ENCODE results near the gene SDHAF4. TPM values are rescaled to one million over a fixed set of nuclear protein-coding genes. Genes with fewer than 3 reads are reported as not detected.

The SDHAF4 gene
- total and polyA plus RNA-seq, 3 experiments from 2014 or later, result 7.9 to 10.9 (median 10.1) TPM

DNA sequence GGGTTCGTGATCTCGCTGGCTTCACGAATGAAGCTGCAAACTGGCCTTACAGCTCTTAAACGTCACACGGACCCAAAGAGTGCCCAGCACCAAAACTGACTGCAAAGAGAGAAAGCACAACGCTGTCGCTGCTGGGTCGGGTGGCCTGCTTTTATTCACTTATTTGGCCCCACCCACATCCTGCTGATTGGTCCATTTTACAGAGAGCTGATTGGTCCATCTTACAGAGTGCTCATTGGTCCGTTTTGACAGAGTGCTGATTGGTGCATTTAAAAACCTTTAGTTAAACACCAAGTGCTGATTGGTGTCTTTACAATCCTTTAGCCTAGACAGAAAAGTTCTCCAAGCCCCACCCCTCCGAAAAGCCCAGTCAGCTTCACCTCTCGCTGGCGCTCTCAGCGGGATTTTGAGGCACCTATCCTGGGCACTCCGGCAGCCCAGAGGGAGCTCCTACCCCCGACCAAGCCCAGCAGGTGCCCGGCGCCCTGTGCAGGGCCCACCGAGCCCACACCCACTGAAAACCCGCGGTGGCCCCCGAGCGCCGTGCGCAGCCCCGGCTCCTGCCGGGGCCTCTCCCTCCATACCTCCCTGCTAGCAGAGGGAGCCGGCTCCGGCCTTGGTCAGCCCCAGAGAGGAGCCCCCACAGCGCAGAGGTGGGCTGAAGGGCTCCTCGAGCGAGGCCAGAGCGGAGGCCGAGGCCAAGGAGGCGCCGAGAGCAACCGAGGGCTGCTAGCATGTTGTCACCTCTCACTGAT, 60.9 kb downstream of the SDHAF4 start:
- Mint-ChIP-seq H3K4me1 (no peaks in the 10 kb centered on the region), H3K27ac (no peak overlapping the region), H3K27me3 (peaks cover 0 to 10% of the 10 kb centered on the region in 2 donors), H3K9me3 (no peaks in the 10 kb centered on the region), H3K36me3 (no peaks in the 10 kb centered on the region), H3K4me3 (no peak overlapping the region)
- Histone ChIP-seq H3K27me3 (ENCODE audit: insufficient read depth, low read length, poor library complexity, severe bottlenecking) (no peaks in the 10 kb centered on the region), H3K36me3 (ENCODE audit: insufficient read depth, low read length) (no peaks in the 10 kb centered on the region), H3K27ac (ENCODE audit: low read depth, low read length) (no peak overlapping the region), H3K4me1 (ENCODE audit: insufficient read depth, low read length) (no peaks in the 10 kb centered on the region), H3K4me3 (ENCODE audit: low read length) (no peak overlapping the region), H3K9me3 (ENCODE audit: low read length) (no peaks in the 10 kb centered on the region)
- no peak for DNase-seq
- CTCF ChIA-PET, result no interaction called here
- POLR2A ChIA-PET, result no interaction called here

DNA sequence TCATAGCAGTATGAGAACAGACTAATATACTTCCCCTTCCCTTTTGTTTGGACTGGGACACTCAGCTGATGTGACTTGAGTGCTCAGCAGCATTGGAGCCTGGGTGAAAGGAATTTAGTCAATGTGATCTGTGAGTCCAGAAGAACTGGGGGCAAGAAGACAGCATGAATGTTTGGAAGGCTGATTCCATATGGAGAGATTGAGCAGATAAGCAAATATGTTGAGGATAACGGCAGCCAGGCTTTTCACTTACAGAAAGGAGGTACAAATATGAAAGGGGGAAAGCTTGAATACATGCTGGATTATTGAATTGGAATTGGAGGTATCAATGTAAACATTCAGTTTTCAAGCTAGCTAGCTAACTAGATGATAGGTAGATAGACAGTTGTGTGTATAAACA, 63.2 kb downstream of the SDHAF4 start:
- Mint-ChIP-seq H3K36me3 (no peaks in the 10 kb centered on the region), H3K4me3 (no peak overlapping the region), H3K9me3 (no peaks in the 10 kb centered on the region), H3K27ac (no peak overlapping the region), H3K27me3 (peaks cover 0 to 15% of the 10 kb centered on the region in 2 donors), H3K4me1 (no peaks in the 10 kb centered on the region)
- no peaks in the 10 kb centered on the region for H3K27me3 ChIP-seq (ENCODE audit: insufficient read depth, low read length, poor library complexity, severe bottlenecking)
- ChIA-PET POLR2A (interaction anchor here (0.6 kb wide), 1 partner anchor 65 kb away, joined by 4 read pairs; no protein-coding TSS in a partner anchor), CTCF (no interaction called here)
- H3K36me3 ChIP-seq (ENCODE audit: insufficient read depth, low read length), result no peaks in the 10 kb centered on the region
- H3K27ac ChIP-seq (ENCODE audit: low read depth, low read length), result no peak overlapping the region
- no peaks in the 10 kb centered on the region for H3K9me3 ChIP-seq (ENCODE audit: low read length)
- DNase-seq, result no peak
- H3K4me1 ChIP-seq (ENCODE audit: insufficient read depth, low read length), result no peaks in the 10 kb centered on the region
- no peak overlapping the region for H3K4me3 ChIP-seq (ENCODE audit: low read length)

- H3K27ac Mint-ChIP-seq, result no peak overlapping the region
- no peak overlapping the region for H3K4me3 ChIP-seq (ENCODE audit: low read length)
- no peak overlapping the region for H3K27ac ChIP-seq (ENCODE audit: low read depth, low read length)
- no peaks in the 10 kb centered on the region for H3K4me1 Mint-ChIP-seq
- CTCF ChIA-PET, result no interaction called here
- H3K9me3 Mint-ChIP-seq, result no peaks in the 10 kb centered on the region
- H3K9me3 ChIP-seq (ENCODE audit: low read length), result no peaks in the 10 kb centered on the region
- no peak overlapping the region for H3K4me3 Mint-ChIP-seq
- H3K36me3 Mint-ChIP-seq, result no peaks in the 10 kb centered on the region
- H3K27me3 ChIP-seq (ENCODE audit: insufficient read depth, low read length, poor library complexity, severe bottlenecking), result no peaks in the 10 kb centered on the region
- no peaks in the 10 kb centered on the region for H3K36me3 ChIP-seq (ENCODE audit: insufficient read depth, low read length)
- no peaks in the 10 kb centered on the region for H3K4me1 ChIP-seq (ENCODE audit: insufficient read depth, low read length)
- H3K27me3 Mint-ChIP-seq, result peaks cover 0 to 12% of the 10 kb centered on the region in 2 donors
- POLR2A ChIA-PET, result no interaction called here
- DNase-seq, result no peak
Observed at GRCh38 chr6:70633870-70634269, 67.1 kb downstream of the SDHAF4 start.

- H3K4me3 Mint-ChIP-seq, result no peak overlapping the region
Observed at GRCh38 chr6:70636596-70636995, 69.9 kb downstream of the SDHAF4 start.

GRCh38 chr6:70638468-70638867, 71.7 kb downstream of the SDHAF4 start:
- H3K4me1 Mint-ChIP-seq, result no peaks in the 10 kb centered on the region
- CTCF ChIA-PET, result no interaction called here
- Histone ChIP-seq H3K27ac (ENCODE audit: low read depth, low read length) (no peak overlapping the region), H3K36me3 (ENCODE audit: insufficient read depth, low read length) (no peaks in the 10 kb centered on the region), H3K9me3 (ENCODE audit: low read length) (no peaks in the 10 kb centered on the region), H3K4me1 (ENCODE audit: insufficient read depth, low read length) (no peaks in the 10 kb centered on the region), H3K4me3 (ENCODE audit: low read length) (no peak overlapping the region), H3K27me3 (ENCODE audit: insufficient read depth, low read length, poor library complexity, severe bottlenecking) (no peaks in the 10 kb centered on the region)
- DNase-seq, result no peak
- POLR2A ChIA-PET, result no interaction called here
- H3K4me3 Mint-ChIP-seq, result no peak overlapping the region
- no peaks in the 10 kb centered on the region for H3K27me3 Mint-ChIP-seq
- H3K36me3 Mint-ChIP-seq, result no peaks in the 10 kb centered on the region
- no peaks in the 10 kb centered on the region for H3K9me3 Mint-ChIP-seq
- no peak overlapping the region for H3K27ac Mint-ChIP-seq

More at GRCh38 chr6:70636596-70636995, 69.9 kb downstream of the SDHAF4 start:
- Mint-ChIP-seq H3K36me3 (no peaks in the 10 kb centered on the region), H3K4me1 (no peaks in the 10 kb centered on the region), H3K27ac (peak overlapping the region in 1 of 8 donors; percentile 54), H3K9me3 (no peaks in the 10 kb centered on the region), H3K27me3 (peaks cover 0 to 5% of the 10 kb centered on the region in 2 donors)
- POLR2A ChIA-PET, result no interaction called here
- H3K36me3 ChIP-seq (ENCODE audit: insufficient read depth, low read length), result no peaks in the 10 kb centered on the region
- H3K4me1 ChIP-seq (ENCODE audit: insufficient read depth, low read length), result no peaks in the 10 kb centered on the region
- no peaks in the 10 kb centered on the region for H3K27me3 ChIP-seq (ENCODE audit: insufficient read depth, low read length, poor library complexity, severe bottlenecking)
- DNase-seq, result no peak
- no peaks in the 10 kb centered on the region for H3K9me3 ChIP-seq (ENCODE audit: low read length)
- no peak overlapping the region for H3K4me3 ChIP-seq (ENCODE audit: low read length)
- CTCF ChIA-PET, result no interaction called here
- H3K27ac ChIP-seq (ENCODE audit: low read depth, low read length), result no peak overlapping the region

Other genes with a start within 250 kb of the SDHAF4 start
- 1 to 10 TPM; 5.7 to 5.8 TPM for gene FAM135A, start 153.4 kb upstream of the SDHAF4 start, total RNA-seq
- 3.0 TPM for gene FAM135A, start 153.4 kb upstream of the SDHAF4 start, polyA plus RNA-seq
- 10 to 100 TPM; 20.1 to 23.8 TPM for gene SMAP1, start 101.0 kb downstream of the SDHAF4 start, total RNA-seq
- gene SMAP1, start 101.0 kb downstream of the SDHAF4 start, polyA plus RNA-seq, result 29.8 TPM

Data from CD8-positive, alpha-beta memory T cell (primary cell).